ENCODE results near the gene MYCT1.

Gene MYCT1

GRCh38 chr6:152726313-152726712 lies 28.6 kb downstream of the MYCT1 start:
- TF ChIP-seq, protein P1, sequence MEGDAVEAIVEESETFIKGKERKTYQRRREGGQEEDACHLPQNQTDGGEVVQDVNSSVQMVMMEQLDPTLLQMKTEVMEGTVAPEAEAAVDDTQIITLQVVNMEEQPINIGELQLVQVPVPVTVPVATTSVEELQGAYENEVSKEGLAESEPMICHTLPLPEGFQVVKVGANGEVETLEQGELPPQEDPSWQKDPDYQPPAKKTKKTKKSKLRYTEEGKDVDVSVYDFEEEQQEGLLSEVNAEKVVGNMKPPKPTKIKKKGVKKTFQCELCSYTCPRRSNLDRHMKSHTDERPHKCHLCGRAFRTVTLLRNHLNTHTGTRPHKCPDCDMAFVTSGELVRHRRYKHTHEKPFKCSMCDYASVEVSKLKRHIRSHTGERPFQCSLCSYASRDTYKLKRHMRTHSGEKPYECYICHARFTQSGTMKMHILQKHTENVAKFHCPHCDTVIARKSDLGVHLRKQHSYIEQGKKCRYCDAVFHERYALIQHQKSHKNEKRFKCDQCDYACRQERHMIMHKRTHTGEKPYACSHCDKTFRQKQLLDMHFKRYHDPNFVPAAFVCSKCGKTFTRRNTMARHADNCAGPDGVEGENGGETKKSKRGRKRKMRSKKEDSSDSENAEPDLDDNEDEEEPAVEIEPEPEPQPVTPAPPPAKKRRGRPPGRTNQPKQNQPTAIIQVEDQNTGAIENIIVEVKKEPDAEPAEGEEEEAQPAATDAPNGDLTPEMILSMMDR (IDR thresholded peaks at IDR 0.05; ENCODE audit: low read depth, low read length), result no peak
- H3K4me3 ChIP-seq (ENCODE audit: low read depth, low read length), result no peak overlapping the region
- peaks cover 3% of the 10 kb centered on the region; the same call in 1 of the 2 replicates for H3K4me1 ChIP-seq
- no peaks in the 10 kb centered on the region for H3K36me3 ChIP-seq
- DNase-seq, result no peak
- no peaks in the 10 kb centered on the region for H3K27me3 ChIP-seq
- H3K9me3 ChIP-seq, result no peaks in the 10 kb centered on the region

- TF ChIP-seq, protein P1 (IDR thresholded peaks at IDR 0.05; ENCODE audit: low read depth, low read length), result peak; percentile 67
- no peaks in the 10 kb centered on the region for H3K36me3 ChIP-seq
- no peaks in the 10 kb centered on the region for H3K9me3 ChIP-seq
- DNase-seq, result peak; percentile 32
- H3K27me3 ChIP-seq, result no peaks in the 10 kb centered on the region
- no peak overlapping the region for H3K4me3 ChIP-seq (ENCODE audit: low read depth, low read length)
- peaks cover 3% of the 10 kb centered on the region; the same call in 1 of the 2 replicates for H3K4me1 ChIP-seq
Observed at GRCh38 chr6:152727507-152727906, 29.8 kb downstream of the MYCT1 start.

- H3K4me1 ChIP-seq, result peaks cover 3% of the 10 kb centered on the region; the same call in 1 of the 2 replicates
- TF ChIP-seq, protein P1 (IDR thresholded peaks at IDR 0.05; ENCODE audit: low read depth, low read length), result no peak
- no peak overlapping the region for H3K4me3 ChIP-seq (ENCODE audit: low read depth, low read length)
- no peaks in the 10 kb centered on the region for H3K36me3 ChIP-seq
- no peaks in the 10 kb centered on the region for H3K9me3 ChIP-seq
- H3K27me3 ChIP-seq, result no peaks in the 10 kb centered on the region
- DNase-seq, result no peak
Observed at GRCh38 chr6:152734630-152735029, 36.9 kb downstream of the MYCT1 start.

GRCh38 chr6:152736687-152737273 lies 39.1 kb downstream of the MYCT1 start:
- no peaks in the 10 kb centered on the region for H3K9me3 ChIP-seq
- H3K4me3 ChIP-seq (ENCODE audit: low read depth, low read length), result no peak overlapping the region
- no peaks in the 10 kb centered on the region for H3K36me3 ChIP-seq
- DNase-seq, result no peak
- TF ChIP-seq, protein P1 (IDR thresholded peaks at IDR 0.05; ENCODE audit: low read depth, low read length), result no peak
- H3K4me1 ChIP-seq, result peaks cover 7% of the 10 kb centered on the region; the same call in 1 of the 2 replicates
- no peaks in the 10 kb centered on the region for H3K27me3 ChIP-seq

DNA sequence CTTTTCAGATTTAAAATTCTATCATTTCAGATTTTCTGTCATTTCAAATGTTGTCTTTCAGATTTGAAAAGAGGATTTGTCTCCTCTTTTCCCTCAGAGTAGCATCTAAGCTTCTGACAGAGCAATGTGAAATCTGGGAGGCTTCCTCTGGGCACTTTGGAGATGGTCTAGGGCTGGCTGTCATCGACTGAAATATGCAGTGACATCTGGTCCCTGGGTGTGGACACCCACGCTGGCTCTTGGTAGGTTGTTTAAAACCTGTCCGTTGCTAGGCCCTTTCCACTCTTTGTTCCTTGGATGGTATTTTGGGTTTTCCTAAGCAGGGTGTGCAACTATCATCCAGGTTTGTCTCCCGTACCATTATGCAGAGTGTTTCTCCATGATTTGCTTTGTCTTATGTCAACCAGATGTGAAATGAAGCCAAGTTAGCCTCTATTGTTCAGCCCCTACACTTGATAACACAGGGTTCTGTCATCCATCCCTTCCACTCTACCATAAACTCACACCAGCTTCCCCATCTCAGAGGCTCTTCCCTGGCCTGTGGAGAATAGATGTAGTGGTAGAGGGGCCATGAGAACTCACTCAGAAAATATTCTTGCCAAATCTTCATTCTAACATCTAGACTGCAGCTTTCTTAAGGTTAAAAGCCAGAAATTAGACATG lies 47.9 kb downstream of the MYCT1 start:
- no peak for DNase-seq
- Histone ChIP-seq H3K36me3 (no peaks in the 10 kb centered on the region), H3K4me1 (peaks cover 29% of the 10 kb centered on the region), H3K27me3 (no peaks in the 10 kb centered on the region), H3K4me3 (ENCODE audit: low read depth, low read length) (no peak overlapping the region), H3K9me3 (no peaks in the 10 kb centered on the region)
- TF ChIP-seq, protein P1 (IDR thresholded peaks at IDR 0.05; ENCODE audit: low read depth, low read length), result no peak

GRCh38 chr6:152746172-152746553 lies 48.5 kb downstream of the MYCT1 start:
- Histone ChIP-seq H3K4me3 (ENCODE audit: low read depth, low read length) (no peak overlapping the region), H3K9me3 (no peaks in the 10 kb centered on the region), H3K27me3 (no peaks in the 10 kb centered on the region), H3K4me1 (peaks cover 27% of the 10 kb centered on the region), H3K36me3 (no peaks in the 10 kb centered on the region)
- TF ChIP-seq, protein P1 (IDR thresholded peaks at IDR 0.05; ENCODE audit: low read depth, low read length), result no peak
- no peak for DNase-seq

All from BE2C (cell line).